IPS-18c (cell line): ENCODE data around the gene ASPG.

ENCODE experiments used
- H3K4me3 ChIP-seq: 2 replicates; pipeline ENCODE4 v1.7.0; 2013; ENCODE audit warnings: low read depth, mild to moderate bottlenecking, low read length, moderate library complexity; ENCODE audit not compliant: insufficient read depth
- H3K9me3 ChIP-seq: one replicate; pipeline ENCODE4 v1.6.1; 2013; ENCODE audit warnings: mild to moderate bottlenecking, low read length, moderate library complexity; ENCODE audit not compliant: control insufficient read depth, insufficient read depth

Gene ASPG

GRCh38 chr14:104118006-104118844, 32.7 kb downstream of the ASPG start:
- peak overlapping the region; percentile 51; the same call in 1 of the 2 replicates for H3K4me3 ChIP-seq
- H3K9me3 ChIP-seq: no peaks in the 10 kb centered on the region

GRCh38 chr14:104119119-104119487, 33.6 kb downstream of the ASPG start:
- Histone ChIP-seq H3K9me3 (no peaks in the 10 kb centered on the region), H3K4me3 (no peak overlapping the region)

- Histone ChIP-seq H3K9me3 (no peaks in the 10 kb centered on the region), H3K4me3 (no peak overlapping the region)
Measured at GRCh38 chr14:104119488-104120251, 34.2 kb downstream of the ASPG start.

- H3K9me3 ChIP-seq: no peaks in the 10 kb centered on the region
- H3K4me3 ChIP-seq: no peak overlapping the region
Measured at GRCh38 chr14:104120281-104120741, 34.8 kb downstream of the ASPG start.

GRCh38 chr14:104121142-104121541, 35.6 kb downstream of the ASPG start:
- H3K4me3 ChIP-seq: no peak overlapping the region
- H3K9me3 ChIP-seq: no peaks in the 10 kb centered on the region

- H3K9me3 ChIP-seq: peaks cover 2% of the 10 kb centered on the region
Measured at GRCh38 chr14:104123879-104124278, 38.4 kb downstream of the ASPG start.

GRCh38 chr14:104125011-104125410, 39.5 kb downstream of the ASPG start:
- no peak overlapping the region for H3K4me3 ChIP-seq
- H3K9me3 ChIP-seq: peaks cover 2% of the 10 kb centered on the region

More at GRCh38 chr14:104123879-104124278, 38.4 kb downstream of the ASPG start:
- no peak overlapping the region for H3K4me3 ChIP-seq

GRCh38 chr14:104126753-104127152, 41.3 kb downstream of the ASPG start:
- Histone ChIP-seq H3K4me3 (no peak overlapping the region), H3K9me3 (peaks cover 2% of the 10 kb centered on the region)

GRCh38 chr14:104128981-104129380, 43.5 kb downstream of the ASPG start:
- Histone ChIP-seq H3K4me3 (no peak overlapping the region), H3K9me3 (peaks cover 2% of the 10 kb centered on the region)

- Histone ChIP-seq H3K4me3 (no peak overlapping the region), H3K9me3 (peaks cover 2% of the 10 kb centered on the region)
Measured at GRCh38 chr14:104129556-104129955, 44.1 kb downstream of the ASPG start.

GRCh38 chr14:104130974-104131651, 45.6 kb downstream of the ASPG start:
- Histone ChIP-seq H3K9me3 (peaks cover 2% of the 10 kb centered on the region), H3K4me3 (no peak overlapping the region)

- H3K9me3 ChIP-seq: peaks cover 2% of the 10 kb centered on the region
- no peak overlapping the region for H3K4me3 ChIP-seq
Measured at GRCh38 chr14:104131968-104132732, 46.6 kb downstream of the ASPG start.

GRCh38 chr14:104132981-104133380, 47.5 kb downstream of the ASPG start:
- no peak overlapping the region for H3K4me3 ChIP-seq
- no peaks in the 10 kb centered on the region for H3K9me3 ChIP-seq

- Histone ChIP-seq H3K9me3 (peaks cover under 1% of the 10 kb centered on the region), H3K4me3 (no peak overlapping the region)
Measured at GRCh38 chr14:104133496-104133895, 48.0 kb downstream of the ASPG start.

- Histone ChIP-seq H3K4me3 (no peak overlapping the region), H3K9me3 (peaks cover 2% of the 10 kb centered on the region)
Measured at GRCh38 chr14:104134061-104134965, 48.8 kb downstream of the ASPG start.
